Neural progenitor cell (in vitro differentiated cells): ENCODE data around the gene CCT7.

Source experiments
- EZH2phosphoT487 ChIP-seq: fragments of 200-600 bp; sonication (generic); IDR thresholded peaks from 2 replicates; pipeline ENCODE4 v1.6.1; 2017; ENCODE audit warnings: antibody characterized with exemption
- TF ChIP-seq, protein P1 (sequence below): fragments of 200-600 bp; sonication (generic); IDR thresholded peaks from 2 replicates; pipeline ENCODE4 v1.5.1; 2017; ENCODE audit warnings: antibody characterized with exemption, mild to moderate bottlenecking

GRCh38 chr2:73239776-73240175, 5.7 kb downstream of the CCT7 start:
- TF ChIP-seq, protein P1, sequence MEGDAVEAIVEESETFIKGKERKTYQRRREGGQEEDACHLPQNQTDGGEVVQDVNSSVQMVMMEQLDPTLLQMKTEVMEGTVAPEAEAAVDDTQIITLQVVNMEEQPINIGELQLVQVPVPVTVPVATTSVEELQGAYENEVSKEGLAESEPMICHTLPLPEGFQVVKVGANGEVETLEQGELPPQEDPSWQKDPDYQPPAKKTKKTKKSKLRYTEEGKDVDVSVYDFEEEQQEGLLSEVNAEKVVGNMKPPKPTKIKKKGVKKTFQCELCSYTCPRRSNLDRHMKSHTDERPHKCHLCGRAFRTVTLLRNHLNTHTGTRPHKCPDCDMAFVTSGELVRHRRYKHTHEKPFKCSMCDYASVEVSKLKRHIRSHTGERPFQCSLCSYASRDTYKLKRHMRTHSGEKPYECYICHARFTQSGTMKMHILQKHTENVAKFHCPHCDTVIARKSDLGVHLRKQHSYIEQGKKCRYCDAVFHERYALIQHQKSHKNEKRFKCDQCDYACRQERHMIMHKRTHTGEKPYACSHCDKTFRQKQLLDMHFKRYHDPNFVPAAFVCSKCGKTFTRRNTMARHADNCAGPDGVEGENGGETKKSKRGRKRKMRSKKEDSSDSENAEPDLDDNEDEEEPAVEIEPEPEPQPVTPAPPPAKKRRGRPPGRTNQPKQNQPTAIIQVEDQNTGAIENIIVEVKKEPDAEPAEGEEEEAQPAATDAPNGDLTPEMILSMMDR = no peak
- TF ChIP-seq EZH2phosphoT487 = no peak
